NCI-H1092 (cell line): ENCODE data around the gene SSR3.
"Not testable (repeated sequence)": the region's sequence is repeated elsewhere in the genome, so short reads cannot be mapped to it uniquely, and the experiment has no call there.

Experiments used
- DNase-seq: peaks from one replicate; lab custom pipeline; 2025; lab: John Stamatoyannopoulos, UW

SSR3 gene

DNA sequence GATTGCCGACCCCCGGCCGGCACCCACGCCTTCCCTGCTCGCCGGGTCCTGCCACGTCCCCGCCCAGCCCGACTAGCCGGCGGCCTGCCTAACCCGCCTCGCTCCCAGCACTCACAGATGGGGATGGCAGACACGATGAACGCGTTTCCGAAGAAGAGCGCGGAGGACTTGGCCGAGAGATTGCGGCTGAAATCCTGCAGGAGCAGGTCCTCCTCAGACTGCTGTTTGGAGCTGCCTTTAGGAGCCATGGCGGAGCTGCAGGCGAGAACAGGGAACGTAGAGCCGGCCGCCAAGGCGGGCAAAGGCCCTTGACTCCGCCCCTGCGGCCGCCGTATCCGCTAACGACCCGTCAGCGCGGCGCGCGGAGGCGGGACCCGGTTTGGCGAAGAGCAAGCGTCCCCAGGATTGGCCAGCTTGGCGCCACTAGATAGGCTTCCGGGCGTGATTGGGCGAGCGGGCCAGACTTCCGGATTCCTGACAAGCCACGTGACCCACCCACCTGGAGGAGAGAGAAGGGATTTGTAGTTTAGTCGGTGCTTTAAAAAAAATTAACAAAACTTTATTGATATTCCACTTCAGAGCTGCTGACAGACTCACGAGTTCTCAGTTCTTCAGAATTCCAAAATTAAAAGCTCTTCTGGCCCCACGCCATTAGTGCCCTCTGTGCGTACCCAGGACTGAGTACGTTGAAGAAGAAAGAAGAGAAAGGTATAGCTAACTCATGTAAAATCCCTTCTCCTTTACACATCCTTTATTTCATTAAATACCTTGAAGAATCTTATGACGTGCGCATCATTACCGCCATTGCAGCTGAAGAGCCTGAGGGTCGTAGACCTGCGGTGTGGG, at the start of gene SSR3:
TSS of gene SSR3 (minus strand) at position 276 of the 846 bp plus-strand sequence. CDS start at position 248, 28 bp downstream.
- peak; percentile 97 for DNase-seq

DNA sequence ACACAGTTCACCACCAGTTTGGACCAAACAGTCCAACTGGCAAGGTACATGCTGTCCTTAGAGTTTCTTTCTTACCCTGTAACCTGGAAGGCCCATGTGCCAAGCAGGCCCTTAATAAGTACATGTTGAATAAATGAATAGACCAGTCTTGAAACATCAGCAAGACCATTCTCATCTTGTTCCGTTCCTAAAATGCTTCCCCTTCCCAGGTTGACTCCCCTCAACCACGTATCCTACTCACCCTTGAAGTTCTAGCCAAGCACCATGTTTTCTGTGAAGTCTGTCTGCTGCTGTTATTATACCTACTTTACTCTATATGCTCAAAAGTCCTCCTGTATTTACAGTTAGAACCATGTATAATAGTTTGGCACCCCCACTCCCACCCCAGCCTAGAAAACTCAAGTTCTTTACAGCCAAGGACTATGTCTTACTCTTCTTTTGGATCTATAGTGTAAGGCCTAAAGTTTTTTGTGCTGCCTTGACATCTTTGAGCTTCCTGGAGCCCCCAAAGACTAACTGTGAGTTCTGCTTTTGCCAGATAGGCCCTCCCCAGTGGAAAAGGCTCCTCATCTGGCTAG, 49.2 kb upstream of the SSR3 start:
- DNase-seq = no peak

DNA sequence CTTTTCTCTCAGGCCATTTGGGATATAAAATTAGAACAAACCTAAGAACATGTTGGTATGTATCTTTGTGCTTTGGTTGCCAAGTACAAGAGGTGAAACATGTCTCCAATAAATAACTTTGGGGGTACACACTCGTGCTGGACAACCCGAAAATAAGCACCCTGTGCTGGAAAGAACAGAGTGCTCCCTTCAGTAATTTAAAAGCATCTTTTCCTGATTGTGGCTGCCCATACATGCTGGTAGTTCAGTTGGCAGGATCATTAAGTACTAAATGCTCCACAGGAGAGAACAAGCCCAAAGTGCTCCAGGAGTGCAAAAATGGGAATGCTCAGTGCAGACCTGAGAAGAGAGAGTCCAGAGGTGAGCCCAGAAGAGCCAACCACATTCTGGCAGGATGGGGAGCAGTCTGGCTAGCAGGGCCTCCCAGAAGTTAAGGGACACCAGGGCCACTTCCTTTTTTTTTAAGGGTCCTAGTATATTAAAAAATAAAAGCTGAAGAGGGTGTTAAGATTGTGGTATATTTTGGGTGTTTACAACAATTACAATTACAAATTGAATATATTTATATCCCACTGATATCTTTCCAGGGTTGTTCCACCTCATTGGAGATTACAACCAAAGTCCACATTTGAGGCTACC, 48.6 kb upstream of the SSR3 start:
- no peak for DNase-seq

DNA sequence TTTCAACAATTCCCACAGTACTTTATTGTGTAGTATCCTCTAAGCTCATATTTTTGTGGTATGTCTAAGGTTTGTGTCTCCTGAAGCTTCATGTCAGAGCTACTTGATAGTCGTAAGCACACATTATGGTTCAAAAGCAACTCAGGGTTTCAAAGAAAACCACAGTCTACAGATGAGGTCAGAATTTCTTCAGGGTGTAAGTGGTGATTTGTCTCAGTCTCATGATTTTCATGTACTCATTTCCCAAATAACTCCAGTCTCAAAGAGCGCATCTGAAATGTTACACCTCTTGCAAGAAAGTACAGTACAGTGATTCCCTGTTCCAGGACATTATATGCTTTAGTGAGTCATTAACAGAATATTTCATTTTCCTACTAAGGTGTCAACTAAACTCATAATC, 47.5 kb upstream of the SSR3 start:
- DNase-seq = no peak

DNA sequence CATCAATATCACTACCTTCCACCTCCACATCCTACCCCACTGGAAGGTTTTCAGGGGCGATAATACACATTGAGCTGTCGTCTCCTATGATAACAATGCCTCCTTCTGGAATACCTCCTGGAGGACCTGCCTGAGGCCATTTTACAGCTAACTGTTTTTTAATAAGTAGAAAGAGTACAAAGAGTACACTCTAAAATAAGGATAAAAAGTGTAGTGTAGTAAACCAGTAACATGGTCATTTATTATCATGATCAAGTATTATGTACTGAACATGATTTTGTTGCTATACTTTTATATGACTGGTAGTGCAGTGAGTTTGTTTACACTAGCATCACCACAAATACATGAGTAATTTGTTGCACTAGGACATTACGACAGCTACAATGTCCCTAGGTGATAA, 46.6 kb upstream of the SSR3 start:
- no peak for DNase-seq

DNA sequence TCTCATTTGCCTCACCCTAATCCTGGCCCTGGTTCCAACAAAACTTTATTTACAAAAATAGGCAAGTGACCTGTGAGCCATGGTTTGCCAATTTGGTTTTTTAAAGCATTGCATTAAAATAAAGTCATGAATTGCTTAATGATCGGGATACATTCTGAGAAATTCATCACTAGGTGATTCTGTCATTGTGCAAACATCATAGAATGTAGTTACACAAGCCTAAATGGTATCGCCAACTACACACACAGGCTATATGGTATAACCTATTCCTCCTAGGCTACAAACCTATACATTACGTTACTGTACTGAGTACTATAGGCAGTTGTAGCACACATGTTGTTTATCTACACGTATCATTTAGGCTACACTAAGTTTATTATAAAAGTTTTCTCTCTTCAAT, 45.9 kb upstream of the SSR3 start:
- DNase-seq = no peak

DNA sequence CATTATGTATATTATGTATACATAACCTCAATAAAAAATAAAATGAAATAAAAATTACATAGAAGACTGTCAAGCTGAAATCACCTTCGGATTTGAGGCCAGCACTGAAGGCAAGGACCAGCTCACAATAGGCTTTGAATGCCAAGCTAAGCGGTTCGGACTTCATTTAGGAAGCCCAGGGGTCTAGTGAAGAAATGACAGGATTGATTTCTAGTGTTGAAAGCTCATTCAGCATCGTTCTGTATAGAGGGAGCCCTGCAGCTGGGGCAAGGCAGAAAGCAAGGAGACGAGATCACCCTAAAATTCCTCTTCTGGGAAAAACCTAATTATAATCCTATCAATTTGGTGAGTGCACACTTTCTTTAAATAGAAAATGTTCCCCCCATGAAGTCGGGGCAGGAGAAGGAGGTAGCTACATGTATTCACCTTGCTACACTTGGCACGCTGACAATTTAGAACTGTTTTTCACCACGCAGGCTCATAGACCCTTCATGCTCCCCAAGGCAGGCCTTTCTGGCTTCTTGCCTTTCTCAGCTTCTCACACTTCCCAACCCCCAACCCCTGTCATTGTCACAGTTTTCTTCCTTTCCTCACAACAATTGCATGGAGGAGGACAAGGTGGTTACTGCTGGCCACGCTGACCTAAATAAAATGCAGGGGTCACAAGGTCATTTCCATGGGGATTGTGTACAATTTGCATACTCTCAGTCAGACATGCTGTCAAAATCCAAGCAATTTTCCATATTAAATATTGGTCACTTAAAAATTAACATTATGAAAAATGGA, 44.4 kb upstream of the SSR3 start:
- no peak for DNase-seq

DNA sequence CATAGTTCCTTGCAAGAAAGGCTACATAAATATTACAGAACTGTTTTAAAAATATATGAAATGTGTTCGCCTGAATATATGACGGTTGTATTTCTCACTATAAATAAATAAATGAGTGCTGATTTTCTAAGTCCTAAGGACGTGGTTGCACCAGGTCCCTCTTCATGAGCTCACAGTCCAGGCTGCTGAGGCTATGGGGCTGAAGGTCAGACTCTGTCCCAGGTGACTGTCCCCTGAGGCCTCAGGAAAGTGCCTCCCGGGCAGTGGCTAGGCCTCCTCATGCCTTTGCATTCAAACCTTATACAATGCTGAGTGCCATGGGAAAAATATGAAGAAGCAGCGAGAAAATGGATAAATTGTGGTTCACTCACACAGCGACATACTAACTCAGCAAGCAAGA, 43.5 kb upstream of the SSR3 start:
- no peak for DNase-seq

DNA sequence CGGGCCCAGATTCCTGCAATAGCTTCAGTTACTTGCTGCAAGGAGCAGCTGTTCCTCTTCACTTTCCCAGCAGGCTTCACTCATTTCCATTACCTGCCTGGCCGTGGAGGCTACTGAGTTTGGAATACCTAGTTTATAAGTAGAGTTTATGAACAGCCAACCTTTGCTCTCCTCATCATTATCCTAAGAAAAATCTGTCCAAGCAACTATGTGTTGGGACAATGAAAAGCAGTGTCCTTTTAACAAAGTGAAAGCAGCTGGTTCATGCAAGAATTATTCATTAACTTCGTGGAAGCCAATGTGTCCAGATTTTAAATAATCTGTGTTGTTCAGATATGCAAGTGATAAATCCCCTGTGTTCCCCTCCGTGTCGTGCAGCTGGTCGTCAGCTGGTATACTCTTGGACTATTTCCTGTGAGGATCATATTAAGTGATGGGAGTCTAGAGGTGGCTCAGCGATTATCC, 39.3 kb upstream of the SSR3 start:
- DNase-seq = no peak

DNA sequence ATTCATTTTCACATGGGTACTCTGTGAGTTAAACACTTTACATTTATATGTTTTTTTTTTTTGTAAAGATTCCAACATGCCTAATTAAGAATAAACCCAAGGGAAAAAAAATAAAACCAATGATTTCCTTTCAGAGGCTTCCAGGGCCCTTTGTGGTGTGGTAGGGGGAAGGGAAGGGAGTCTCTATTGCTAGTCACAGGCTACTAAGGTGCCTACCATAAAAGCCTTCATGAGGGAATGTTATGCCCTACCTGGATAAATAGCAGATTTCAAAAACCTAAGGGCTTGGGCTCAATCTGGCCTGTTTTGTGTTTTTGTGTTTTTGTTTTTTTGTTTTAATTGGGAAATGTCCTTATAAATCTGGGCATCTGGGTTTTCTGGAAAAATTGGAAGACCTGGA, 38.9 kb upstream of the SSR3 start:
- DNase-seq = no peak

DNA sequence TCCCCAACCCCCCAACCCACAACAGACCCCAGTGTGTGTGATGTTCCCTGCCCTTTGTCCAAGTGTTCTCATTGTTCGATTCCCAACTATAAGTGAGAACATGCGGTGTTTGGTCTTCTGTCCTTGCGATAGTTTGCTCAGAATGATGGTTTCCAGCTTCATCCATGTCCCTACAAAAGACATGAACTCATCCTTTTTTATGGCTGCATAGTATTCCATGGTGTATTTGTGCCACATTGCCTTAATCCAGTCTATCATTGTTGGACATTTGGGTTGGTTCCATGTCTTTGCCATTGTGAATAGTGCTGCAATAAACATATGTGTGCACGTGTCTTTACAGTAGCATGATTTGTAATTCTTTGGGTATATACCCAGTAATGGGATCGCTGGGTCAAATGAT, 34.9 kb upstream of the SSR3 start:
- DNase-seq = not testable (repeated sequence)

DNA sequence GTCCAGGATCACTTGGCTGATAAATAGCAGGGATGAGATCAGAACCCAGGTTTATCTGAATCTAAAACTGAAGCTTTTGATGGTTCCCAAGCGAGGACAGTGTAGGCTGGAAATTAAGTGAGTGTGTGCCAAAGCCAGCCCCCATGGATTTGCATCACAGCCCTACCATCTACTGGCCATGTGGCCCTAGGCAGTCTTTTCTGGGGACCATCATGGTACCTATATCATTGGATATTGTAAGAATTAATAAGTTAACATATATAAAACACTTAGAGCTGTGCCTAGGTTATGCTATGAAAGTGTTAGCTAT, 32.8 kb upstream of the SSR3 start:
- no peak for DNase-seq

DNA sequence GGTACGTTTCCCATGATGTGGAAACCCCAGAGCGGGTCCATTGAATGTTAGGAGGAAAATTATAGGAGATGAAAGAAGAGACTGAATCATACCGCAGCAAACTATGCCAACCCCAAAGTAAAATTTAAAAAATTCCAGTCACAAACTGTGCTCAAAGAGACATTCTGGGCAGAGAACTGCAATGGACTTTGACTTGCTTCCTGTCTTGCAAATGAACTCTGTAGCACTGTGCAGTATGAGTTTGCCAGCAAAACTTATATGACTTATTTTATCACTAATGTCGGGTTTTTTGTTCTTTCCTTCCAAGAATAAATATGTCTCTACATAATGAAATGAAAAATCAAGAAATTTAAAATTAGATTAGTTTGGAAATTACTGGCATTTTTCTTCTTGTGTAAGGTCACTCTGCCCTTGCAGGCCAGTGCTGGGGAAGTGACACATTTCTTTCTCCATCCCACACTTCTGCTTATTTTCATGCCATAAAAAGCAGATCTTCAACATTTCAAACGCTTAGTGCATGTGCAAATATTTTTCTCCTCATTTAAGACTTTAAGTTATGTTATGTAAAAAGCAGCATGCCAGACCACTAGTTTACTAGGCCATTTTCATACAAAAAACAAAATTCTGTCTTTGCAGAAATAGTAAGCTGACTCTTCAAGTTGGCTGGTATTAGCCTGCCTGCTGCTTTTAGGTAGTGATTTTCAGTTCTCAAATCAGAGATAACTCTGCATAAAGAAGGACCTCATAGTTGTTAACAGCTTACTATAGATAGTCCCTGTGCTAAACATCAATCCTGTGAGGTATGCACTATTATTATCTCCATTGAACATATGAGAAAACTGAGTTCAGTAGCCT, 32.2 kb upstream of the SSR3 start:
- DNase-seq = no peak

DNA sequence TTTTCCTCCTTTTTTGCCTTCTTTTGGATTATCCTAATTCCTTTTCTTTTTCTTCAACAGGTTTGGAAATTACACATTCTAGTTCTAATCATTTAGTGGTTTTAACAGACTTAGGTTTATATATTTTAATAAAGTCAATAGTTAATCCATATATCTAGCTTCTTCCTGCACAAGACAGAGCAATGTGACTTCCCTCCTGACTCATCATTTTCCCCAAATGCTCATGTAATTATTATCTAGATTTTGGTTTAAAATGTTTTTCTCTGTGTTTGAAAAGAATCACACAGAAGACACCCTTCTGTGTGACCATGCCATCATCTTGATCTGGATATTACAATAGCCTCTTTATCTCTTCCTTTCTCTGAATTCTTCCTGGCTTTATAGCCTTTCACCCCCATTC, 28.6 kb upstream of the SSR3 start:
- DNase-seq = no peak

DNA sequence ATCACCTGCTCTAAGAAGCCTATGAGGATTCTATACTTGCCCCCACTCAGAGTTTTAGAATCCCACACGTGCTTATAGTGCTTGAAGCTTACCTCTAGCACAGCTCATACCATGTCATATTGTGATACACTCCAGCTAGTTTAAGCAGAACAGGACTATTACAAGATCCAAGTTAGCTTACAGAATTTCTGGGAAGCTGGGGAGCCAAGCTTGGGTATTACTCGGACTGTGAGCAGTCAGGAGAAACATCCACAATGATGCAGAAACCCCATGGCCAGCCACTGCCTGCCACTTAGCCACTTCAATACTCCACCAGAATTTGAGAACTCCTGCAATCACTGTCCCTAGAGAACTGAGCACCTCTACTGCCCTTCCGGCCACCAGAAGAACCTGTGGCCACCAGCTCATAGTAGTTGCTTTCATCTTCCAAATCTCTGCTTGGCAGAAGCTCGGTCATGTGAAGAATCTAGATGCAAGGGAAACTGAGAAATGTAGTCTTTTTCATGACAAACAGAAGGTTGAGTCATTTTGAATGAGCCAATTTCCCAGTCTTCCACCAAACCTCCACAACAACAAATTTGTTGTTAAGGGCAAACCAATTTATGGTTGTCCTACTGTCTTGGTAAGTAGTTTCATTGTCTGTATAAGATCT, 27.7 kb upstream of the SSR3 start:
- no peak for DNase-seq

DNA sequence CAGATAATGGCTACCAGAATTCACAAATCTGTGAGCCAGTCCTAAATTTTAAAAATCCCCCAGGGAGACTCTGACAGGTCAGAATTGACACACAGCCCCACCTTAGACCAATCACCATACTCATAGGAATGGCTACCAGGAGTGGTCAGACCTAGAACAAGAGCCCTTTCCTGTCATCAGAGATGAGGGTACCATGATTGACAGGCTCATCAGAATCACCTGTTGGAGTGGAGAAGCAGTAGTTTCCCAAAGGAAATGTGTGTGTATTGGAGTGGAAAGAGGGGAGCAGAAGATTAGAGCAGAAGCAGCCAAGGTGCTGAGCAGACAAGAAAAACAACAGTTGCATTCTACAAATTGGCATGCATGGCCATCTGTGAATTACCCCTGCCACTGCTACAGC, 27.0 kb upstream of the SSR3 start:
- no peak for DNase-seq

DNA sequence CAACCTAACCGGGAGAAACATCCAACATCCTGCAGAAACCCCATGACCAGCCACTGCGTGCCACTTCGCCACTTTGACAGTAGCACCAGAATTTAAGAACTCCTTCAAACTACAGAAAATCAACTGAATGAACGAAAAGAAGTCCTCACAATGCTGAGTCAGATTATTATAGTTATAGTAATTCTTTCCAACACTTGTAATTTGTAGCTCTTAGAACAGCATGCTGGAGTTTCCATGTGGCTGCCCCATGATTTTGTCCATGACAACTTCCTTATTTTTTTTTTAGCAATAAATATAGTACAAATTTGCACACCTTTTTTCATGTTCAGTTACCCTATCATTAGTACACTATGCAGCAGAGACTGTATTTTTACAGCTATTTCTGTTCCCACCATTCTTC, 26.1 kb upstream of the SSR3 start:
- DNase-seq = no peak

DNA sequence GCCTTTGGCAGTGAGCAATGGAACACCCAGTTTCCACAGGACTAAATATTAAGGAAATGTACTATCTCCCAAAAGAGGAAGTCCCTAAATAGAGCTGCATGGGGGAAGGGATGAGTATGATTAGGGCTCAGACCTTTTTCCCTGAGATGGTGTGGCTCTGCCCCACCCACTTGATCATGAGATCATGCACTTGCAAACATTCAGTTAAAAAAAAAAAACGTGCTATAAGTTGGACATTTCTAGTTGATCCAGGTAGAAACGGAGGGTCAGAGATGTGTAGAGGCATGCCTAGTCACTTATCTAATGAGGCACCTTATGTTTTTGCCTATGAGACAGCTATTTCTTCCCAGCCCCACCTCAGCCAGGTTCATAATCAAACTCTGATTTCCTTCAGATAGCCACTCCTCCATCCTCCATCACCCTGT, 24.5 kb upstream of the SSR3 start:
- no peak for DNase-seq

DNA sequence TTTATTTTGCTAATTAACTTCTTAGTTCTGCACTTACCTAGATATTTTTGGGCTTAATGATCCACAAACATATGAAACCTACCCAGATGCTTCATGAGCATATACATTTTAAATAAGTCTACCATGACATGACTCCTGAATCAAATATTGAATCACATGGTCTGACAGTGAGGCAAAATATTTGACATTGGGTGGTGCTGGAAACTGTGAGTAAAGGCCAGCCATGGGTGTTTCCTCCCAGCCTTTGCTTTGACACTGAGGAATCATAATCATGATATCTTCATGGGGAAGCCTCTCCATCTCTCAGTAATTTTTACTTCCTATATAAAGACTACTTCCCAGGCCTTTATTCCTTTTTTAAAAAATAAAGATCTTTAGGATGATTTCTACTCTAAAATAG, 22.8 kb upstream of the SSR3 start:
- DNase-seq = no peak

DNA sequence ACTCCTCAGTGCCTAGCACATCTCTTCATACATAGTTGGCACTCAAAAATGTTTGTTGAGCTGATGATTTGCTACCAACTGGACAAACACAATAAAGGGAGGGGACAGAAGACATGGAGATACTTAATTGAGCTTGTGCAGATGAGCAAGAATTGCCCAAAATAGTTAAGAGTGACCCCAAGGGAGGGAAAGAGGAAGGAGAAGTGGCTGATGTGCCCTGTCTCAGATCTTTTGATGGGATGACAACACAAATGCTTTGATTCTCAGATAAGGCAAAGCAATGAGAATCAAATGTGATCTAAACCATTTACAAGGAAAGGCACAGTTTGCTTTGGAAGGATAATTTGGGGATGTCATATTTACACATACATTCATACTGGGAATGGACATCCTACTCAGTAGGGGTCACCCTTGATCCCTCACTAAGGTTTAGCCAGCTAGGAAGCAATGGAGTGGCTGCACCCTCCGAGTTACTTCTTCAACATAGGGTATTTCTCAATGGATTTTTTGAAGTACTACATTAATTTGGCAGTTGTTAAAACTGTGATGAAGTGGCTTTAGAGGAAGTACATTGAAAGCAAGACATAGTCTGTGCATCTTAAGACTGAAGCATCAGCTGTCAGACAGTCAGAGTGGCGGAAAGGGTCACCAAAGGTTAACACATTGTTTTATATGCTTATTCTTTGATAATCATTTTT, 21.9 kb upstream of the SSR3 start:
- no peak for DNase-seq

DNA sequence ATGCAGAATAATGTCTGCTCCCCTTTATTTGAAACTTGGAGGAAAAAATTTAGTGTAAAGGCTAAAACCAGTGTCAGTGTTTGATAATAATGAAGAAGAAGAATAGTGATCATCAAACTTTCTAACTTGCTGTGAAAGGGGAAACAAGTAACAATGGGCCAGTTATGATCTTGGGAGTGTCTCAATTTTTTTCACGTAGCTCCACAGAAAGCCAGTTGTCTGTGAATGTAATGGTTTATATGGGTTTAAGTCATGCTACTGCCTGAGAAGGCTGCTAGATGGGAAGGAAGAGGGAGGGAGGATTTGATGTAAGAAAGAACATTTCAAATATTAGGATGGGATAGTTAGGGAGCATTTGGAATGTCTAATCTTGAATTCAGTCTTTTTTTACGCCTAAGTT, 21.1 kb upstream of the SSR3 start:
- no peak for DNase-seq
